ENCODE data around the gene SLC33A1.

GRCh38 chr3:155815030-155815545 lies 39.1 kb downstream of the SLC33A1 start:
- TF ChIP-seq, protein P1, sequence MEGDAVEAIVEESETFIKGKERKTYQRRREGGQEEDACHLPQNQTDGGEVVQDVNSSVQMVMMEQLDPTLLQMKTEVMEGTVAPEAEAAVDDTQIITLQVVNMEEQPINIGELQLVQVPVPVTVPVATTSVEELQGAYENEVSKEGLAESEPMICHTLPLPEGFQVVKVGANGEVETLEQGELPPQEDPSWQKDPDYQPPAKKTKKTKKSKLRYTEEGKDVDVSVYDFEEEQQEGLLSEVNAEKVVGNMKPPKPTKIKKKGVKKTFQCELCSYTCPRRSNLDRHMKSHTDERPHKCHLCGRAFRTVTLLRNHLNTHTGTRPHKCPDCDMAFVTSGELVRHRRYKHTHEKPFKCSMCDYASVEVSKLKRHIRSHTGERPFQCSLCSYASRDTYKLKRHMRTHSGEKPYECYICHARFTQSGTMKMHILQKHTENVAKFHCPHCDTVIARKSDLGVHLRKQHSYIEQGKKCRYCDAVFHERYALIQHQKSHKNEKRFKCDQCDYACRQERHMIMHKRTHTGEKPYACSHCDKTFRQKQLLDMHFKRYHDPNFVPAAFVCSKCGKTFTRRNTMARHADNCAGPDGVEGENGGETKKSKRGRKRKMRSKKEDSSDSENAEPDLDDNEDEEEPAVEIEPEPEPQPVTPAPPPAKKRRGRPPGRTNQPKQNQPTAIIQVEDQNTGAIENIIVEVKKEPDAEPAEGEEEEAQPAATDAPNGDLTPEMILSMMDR (IDR thresholded peaks at IDR 0.05): no peak
- TF ChIP-seq POLR2A (IDR thresholded peaks at IDR 0.05): no peak
